Omental fat pad (tissue), 4 donors: ENCODE measurements around the gene ANKRA2. TPM values are rescaled to one million over a fixed set of nuclear protein-coding genes. Genes with fewer than 3 reads are reported as not detected.

Source experiments
- ATAC-seq: fragments of 150-250 bp; one replicate; pipeline ENCODE4 v1.9.1; 2016; ENCODE audit warnings: mild to moderate bottlenecking, moderate library complexity; ENCODE audit not compliant: low FRiP score
- DNase-seq: peaks from one replicate; pipeline ENCODE4 v3.0.0-alpha.2; 2019; ENCODE audit warnings: low spot score
- total RNA-seq, 4 donors: library from RNA; depleted of rRNA; stranded (reverse); fragments of >200 nt; gene quantifications; one replicate each; pipeline ENCODE4 v1.1.0, GENCODE V29; 2016
- TF ChIP-seq, protein P1 (sequence below), 3 donors: fragments of 450-650 bp; IDR thresholded peaks; one replicate each; pipeline ENCODE4 v1.5.1; 2016 to 2017; ENCODE audit warnings: antibody characterized with exemption in 3 of 3, mild to moderate bottlenecking in 3 of 3, moderate library complexity in 2 of 3

The ANKRA2 gene
- total RNA-seq, 4 donors from 2014 or later = 13.3 to 22.9 (median 16.4) TPM

DNA sequence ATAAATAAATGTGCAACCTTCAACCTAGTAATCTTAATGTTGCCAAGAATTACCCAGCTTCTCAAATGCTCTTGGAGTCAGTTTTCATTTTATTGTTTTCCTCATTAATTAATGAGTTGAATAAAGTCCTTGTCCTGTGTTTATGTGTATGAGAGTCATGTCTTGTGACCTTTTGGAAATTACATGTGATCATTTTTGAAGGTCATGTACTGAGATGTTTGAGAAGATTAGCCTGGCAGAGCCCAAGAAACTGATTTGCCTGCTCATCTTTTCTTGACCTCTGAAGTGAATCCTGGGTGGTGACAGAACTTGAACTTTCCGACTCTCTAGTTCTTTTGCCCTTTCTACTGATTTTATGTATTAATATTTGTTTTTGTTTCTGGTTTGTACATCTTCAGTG lies 15.4 kb downstream of the ANKRA2 start:
- no peak for DNase-seq
- ATAC-seq = no peak
- TF ChIP-seq, protein P1, sequence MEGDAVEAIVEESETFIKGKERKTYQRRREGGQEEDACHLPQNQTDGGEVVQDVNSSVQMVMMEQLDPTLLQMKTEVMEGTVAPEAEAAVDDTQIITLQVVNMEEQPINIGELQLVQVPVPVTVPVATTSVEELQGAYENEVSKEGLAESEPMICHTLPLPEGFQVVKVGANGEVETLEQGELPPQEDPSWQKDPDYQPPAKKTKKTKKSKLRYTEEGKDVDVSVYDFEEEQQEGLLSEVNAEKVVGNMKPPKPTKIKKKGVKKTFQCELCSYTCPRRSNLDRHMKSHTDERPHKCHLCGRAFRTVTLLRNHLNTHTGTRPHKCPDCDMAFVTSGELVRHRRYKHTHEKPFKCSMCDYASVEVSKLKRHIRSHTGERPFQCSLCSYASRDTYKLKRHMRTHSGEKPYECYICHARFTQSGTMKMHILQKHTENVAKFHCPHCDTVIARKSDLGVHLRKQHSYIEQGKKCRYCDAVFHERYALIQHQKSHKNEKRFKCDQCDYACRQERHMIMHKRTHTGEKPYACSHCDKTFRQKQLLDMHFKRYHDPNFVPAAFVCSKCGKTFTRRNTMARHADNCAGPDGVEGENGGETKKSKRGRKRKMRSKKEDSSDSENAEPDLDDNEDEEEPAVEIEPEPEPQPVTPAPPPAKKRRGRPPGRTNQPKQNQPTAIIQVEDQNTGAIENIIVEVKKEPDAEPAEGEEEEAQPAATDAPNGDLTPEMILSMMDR (IDR thresholded peaks at IDR 0.05) = no peak

DNA sequence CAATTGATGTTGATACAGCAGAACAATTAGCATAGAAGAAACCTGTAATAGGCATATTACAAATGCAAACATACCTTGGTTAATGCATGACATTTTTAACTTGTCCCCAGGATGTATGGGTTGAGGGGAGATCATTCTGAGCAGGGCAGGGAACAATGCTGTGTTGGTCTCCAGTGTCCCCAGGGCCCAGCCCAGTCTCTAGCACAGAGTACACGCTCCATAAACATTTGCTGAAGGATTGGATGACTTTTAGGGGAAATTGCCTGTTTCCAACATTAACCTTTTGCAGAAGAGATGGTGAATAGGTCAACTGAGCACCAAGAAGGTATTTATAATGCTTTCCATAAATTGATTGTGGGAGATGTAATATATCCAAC lies 20.0 kb downstream of the ANKRA2 start:
- ATAC-seq = no peak
- TF ChIP-seq, protein P1 (IDR thresholded peaks at IDR 0.05) = no peak
- DNase-seq = no peak

DNA sequence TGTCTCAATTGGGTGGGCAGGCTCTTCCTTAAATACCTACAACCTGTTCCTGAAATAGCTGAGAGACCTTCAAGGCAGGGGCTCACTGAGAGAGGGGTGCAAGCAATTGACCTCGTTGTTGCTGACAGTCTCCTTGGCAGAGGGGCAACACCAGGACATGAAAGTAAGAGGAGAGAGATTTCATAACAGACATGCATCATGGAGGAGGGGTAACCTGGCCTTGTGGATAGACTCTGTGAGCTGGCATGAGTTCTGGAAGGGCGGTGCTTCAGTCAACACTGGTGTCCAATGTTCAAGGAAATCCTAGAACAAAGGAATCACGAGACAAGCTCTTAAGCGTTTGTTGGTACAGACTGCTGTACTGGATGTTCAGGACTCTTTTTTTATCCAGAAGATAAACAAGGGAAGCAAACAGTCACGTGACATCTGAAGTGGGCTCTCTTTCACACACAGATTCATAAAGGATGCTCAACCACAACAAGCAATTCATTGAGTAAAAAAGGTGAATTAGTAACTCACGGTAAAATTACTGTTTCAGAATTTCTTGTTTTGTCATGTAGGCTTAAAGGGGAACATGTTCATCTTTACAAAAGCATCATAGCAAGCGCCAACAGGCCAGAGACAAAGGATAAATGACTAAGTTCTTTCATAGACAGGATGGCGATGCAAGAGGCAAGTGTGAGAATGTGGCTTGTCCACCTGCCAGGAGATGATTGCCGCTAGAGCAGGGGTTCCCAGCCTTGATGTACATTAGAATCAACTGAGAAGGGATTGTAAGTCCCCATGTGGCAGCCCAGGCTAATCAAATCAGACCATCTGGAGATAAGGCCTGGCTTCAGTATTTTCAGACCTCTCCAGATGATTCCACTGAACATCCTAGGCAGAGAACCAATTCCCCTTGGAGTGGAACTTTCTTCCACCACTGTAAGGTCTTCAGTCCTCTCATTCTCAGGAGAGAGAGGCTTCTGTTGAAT lies 20.7 kb downstream of the ANKRA2 start:
- DNase-seq = no peak
- TF ChIP-seq, protein P1 (IDR thresholded peaks at IDR 0.05) = no peak
- no peak for ATAC-seq

DNA sequence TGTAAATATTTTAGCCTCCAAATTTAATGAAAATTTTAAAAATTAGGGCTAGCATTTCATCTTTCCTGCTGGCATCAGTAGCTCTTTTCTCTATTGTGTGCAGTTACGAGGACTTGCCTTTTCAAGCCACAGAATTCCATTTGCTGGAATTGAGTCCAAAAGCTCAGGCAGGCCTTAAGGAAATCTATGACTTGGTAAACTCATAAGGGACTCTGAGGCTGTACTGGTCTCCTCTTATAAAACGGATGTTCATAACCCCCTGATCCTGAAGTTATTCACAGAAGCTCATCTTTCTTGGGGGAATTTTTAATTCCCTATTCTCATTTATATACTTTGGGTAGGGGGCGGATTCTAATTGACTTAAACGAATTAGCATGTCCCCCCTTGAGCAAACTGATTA lies 23.4 kb downstream of the ANKRA2 start:
- TF ChIP-seq, protein P1 (IDR thresholded peaks at IDR 0.05) = no peak
- DNase-seq = no peak
- no peak for ATAC-seq

DNA sequence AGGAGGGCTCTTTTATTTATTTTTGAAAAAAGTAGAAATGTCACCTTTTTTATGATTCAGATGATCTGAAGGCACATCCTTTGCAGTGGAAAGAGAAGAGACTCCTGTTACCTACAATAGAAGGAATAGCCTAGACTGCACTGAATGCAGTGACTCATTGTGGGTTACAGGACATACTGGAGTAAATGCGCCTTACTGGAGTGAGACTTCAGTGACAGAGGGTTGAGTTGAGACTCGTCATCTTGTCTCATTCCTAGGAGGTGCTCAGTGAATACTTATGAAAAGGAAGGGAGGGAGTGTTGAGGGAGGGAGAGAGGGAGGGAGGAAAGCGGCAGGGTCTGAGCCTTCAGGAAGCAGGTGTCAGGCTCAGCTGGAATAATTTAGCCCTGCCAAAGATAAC lies 25.2 kb downstream of the ANKRA2 start:
- TF ChIP-seq, protein P1 (IDR thresholded peaks at IDR 0.05) = no peak
- ATAC-seq = no peak
- no peak for DNase-seq

DNA sequence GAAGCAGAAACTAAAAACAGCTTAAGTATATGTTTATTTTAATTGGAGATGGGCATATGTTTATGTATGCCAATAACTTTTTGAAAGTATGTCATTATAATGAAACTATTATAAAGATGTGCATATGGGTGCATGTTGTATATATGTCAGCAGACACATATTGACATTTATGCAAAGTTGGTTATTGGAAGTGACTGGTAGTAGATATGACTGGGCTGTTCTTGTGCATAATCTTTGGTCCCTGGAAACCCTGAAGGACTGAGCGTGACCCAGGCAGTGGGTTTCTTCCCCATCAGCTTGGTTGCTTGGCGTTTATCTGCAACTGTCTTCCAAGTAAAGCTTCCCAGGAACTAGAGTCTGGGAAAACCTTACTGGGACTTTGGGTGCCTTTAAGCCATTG lies 25.7 kb downstream of the ANKRA2 start:
- DNase-seq (no peak), ATAC-seq (no peak)
- TF ChIP-seq, protein P1 (IDR thresholded peaks at IDR 0.05) = no peak

DNA sequence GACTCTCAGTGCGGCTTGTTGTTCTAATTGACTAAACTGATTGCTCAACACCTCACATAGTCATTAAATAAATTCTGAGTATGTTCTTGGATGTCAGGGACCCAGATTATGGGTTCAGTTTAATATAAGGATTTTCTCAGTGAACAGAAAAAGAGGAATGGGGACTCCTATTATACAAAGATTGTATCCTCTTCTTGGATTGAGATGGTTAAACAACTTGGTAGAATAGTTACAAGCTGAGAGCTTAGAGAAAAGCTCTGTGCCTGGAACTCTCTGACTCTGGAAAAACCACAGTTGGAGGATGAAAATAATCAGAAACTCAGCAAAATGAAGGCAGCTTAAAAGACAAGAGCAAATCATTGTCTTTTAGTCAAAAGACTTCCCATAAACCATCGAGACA lies 30.5 kb downstream of the ANKRA2 start:
- DNase-seq (no peak), ATAC-seq (no peak)
- TF ChIP-seq, protein P1 (IDR thresholded peaks at IDR 0.05) = no peak
